AG08395 (cell line): Measurements from ENCODE around the gene CDC42BPB.
"Not testable (repeated sequence)": the region's sequence is repeated elsewhere in the genome, so short reads cannot be mapped to it uniquely, and the experiment has no call there.

ENCODE experiments used
- DNase-seq: peaks from one replicate; pipeline ENCODE4 v3.0.0; 2012; ENCODE audit warnings: mixed read lengths, low spot score

Gene CDC42BPB

DNA sequence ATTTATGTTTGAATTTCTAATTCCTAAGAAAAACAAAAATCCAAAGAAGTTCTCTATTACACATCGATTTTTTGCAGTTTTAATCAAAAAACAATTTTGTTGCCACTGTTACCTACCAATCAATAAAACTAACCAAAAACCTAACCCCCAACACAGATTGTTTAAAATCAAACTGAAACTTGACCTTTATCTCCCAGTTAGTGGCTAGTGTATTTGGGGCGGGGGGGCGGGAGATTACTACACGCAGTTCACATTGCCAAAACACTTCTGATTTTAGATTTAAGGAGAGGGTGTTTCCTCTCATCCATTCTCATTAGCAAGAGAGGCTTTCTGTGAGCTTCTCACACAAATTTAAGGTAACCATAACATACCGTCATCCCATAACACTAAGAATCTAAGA, 6.4 kb downstream of the CDC42BPB start:
- DNase-seq, result no peak

DNA sequence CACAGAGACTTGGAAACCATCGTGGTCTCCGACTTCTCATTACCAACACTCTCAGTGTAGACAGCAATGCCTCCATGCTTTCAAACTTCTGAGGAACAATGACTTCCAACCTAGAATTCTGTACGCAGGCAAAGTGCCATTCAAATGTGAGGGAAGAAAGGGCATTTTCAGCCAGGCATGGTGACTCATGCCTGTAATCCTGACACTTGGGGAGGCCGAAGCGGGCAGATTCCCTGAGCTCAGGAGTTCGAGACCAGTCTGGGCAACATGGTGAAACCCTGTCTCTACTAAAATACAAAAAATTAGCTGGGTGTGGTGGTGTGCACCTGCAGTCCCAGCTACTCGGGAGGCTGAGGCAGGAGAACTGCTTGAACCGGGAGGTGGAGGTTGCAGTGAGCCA, 9.9 kb downstream of the CDC42BPB start:
- not testable (repeated sequence) for DNase-seq

- DNase-seq, result no peak
These were observed 11.9 kb downstream of the CDC42BPB start for GRCh38 chr14:103045371-103045869.

DNA sequence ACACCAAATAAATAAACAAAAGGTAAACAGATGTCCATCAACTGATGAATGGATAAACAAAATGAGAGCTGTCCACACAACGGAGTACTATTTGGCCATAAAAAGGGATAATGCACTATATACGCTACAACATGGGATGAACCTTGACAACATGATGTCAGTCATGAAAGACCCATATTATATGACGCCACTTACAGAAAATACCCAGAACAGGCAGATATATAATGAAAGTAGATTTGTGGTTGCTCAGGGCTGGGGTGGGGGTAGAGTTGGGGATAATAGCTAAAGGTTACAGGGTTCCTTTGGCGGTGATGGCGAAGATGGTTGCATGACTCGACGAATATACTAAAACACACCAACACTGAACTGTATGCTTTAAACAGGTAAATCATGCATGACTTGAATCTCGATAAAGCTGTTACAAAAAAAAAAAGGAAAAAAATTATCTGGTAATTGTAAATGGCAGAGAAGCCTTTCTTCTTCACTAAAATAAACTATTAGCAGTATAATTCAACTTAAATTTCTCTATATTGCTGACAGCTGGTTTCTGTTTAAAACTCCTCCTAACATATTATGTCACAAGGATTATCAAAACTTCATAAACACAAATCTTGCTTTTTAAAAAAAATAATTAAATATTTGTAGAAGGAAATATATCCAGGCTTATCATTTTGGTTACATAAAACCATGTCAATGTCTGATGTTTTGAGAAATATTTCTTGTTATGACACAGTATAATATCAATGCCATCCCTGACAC, 13.9 kb downstream of the CDC42BPB start:
- no peak for DNase-seq

DNA sequence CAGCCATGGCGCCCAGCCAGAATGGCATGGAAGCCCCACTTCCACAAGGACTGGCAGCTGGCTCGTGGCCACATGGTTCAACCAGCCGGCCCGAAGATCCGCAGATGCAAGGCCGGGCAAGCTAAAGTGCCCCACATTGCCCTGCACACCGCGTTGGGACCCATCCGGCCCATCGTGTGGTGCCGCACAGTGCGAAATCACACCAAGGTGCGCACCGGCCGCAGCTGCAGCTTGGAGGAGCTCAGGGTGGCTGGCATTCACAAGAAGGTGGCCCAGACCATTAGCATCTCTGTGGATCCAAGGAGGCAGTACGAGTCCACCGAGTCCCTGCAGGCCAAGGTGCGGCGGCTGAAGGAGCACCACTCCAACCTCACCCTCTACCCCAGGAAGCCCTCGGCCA, 15.9 kb downstream of the CDC42BPB start:
- DNase-seq, result no peak

- DNase-seq, result no peak
These were observed 23.7 kb downstream of the CDC42BPB start for GRCh38 chr14:103033681-103034096.

DNA sequence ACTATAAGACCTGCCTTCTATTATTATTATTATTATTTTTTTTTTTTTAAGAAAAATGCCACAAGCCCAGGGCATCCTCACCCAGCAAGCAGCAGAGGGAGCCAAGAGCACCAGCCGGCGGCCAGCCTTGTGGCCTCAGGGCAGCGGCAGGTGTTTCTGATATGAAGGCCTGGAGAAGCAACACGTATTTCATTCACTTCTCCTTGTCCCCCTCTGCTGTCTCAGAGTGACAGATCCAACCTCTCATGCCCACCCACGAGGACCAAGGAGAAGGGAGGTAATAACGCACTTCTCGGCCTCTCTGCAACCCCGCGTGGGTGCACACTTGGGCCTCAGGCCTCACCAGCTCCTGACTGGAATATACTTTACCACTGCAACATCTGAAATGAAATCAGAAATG, 25.4 kb downstream of the CDC42BPB start:
- no peak for DNase-seq

- DNase-seq, result no peak
These were observed 25.8 kb downstream of the CDC42BPB start for GRCh38 chr14:103031566-103031911.

DNA sequence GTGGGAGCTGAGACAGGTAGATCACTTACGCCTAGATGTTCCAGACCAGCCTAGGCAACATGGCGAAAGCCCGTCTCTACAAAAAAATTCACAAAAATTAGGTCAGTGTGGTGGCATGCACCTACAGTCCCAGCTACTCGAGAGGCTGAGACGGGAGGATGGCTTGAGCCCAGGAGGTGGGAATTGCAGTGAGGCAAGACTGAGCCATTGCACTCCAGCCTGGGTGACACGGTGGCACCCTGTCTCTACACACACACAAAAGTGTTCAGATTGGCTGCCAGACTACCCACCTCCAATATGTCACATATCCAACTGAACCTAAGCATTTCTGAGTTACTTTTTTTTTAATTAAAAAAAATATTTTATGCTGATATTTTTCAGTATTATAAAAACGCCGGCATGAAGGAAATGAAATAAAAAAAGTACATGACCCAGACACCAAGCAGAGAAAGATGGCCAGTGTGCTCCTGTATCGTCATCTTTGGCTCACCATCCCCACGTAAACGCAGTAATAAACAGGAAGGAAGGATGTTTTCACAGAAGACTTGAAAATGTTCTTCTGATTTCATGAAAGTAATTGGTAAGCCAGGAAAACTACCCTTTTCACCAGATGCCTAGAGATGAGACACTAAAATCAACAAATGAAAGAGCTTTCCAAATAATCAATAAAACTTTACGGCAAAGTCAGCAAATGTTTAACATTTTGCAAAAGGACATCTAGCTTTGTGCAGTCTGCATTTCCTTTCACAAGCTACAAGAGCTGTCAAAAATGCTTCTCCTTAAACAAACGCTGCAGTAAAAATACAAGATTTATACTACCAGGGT, 26.4 kb downstream of the CDC42BPB start:
- DNase-seq, result no peak

GRCh38 chr14:103029936-103030335, 27.4 kb downstream of the CDC42BPB start:
- DNase-seq, result no peak

GRCh38 chr14:103028772-103029171, 28.6 kb downstream of the CDC42BPB start:
- DNase-seq, result no peak

GRCh38 chr14:103028161-103028767, 29.1 kb downstream of the CDC42BPB start:
- no peak for DNase-seq

DNA sequence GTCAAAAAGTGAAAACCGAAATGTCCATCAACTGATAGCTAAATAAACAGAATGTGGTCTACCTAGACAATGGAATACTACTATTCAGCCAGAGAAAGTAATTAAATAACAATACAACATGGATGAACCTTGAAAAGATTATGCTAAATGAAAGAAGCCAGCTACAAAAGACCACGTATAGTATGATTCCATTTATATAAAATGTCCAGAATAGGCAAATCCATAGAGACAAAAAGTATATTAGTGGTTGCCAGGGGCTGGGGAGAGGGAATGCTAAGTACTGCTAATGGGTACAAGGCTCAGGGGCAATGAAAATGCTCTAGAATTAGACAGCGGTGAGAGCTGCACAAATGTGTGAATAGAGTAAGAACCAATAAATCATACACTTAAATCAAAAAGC, 29.9 kb downstream of the CDC42BPB start:
- no peak for DNase-seq

DNA sequence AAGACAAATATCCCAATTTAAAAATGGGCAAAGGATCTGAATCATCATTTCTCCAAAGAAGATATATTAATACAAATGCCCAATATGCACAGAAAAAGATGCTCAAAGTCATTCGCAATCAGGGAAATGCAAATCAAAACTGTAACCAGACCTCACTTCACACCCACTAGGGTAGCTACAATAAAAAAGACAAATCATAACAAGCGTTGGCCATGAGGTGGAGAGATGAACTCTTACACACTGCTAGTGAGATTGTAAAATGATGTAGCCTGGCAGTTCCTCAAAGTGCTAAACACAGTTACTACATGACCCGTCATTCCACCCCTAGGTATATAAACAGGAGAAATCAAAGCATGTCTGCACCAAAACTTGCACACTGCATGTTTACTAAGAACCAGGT, 30.4 kb downstream of the CDC42BPB start:
- DNase-seq, result no peak

GRCh38 chr14:103026196-103026595, 31.2 kb downstream of the CDC42BPB start:
- not testable (repeated sequence) for DNase-seq

DNA sequence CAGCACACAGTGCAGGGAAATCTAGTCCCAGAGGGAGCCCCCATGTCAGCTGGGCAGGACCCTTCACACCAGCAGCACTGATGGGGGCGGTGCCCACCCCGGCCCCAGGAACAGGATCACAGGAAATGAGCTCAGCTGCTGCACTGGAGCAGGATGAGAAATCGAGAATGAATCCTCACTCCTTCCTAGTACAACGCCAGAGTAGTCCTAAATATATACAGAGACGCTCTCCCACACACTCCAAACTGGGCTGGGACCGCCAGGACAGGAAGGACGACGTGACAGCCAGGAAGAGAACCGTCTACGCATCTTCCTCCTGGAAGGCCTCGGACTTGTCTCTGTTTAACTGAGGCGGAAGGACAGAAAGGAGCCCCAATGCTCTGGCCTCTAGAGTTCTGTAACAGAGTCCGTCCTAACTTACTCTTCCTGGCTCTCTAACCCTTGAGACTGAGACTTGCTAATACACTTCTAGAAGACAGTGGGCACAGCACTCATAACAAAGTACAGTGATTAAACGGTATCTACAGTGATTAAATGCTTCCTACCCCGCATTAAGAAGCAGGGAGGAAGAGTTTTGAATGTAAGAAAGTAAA, 33.4 kb downstream of the CDC42BPB start:
- peak; percentile 47 for DNase-seq

DNA sequence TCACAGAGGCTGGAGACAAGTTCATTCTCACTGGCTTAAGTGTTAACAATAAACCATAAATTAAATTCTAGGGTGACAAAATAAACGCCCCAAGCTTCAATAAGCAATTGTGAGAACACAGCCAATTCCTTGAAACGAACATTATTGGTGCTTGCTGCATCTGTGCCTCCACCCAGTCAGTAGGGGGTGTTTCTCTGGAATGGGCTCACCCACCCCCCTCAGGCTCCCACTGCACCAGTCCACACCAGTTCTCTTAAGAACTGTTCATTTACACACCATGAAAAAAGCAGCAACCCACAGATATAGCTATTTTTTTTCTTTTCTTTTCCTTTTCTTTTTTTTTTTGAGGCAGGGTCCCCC, 34.7 kb downstream of the CDC42BPB start:
- no peak for DNase-seq

GRCh38 chr14:103022002-103022684, 35.2 kb downstream of the CDC42BPB start:
- DNase-seq, result peak; percentile 7

GRCh38 chr14:103021684-103022001, 35.7 kb downstream of the CDC42BPB start:
- DNase-seq, result no peak

- no peak for DNase-seq
These were observed 36.8 kb downstream of the CDC42BPB start for GRCh38 chr14:103020271-103021170.

DNA sequence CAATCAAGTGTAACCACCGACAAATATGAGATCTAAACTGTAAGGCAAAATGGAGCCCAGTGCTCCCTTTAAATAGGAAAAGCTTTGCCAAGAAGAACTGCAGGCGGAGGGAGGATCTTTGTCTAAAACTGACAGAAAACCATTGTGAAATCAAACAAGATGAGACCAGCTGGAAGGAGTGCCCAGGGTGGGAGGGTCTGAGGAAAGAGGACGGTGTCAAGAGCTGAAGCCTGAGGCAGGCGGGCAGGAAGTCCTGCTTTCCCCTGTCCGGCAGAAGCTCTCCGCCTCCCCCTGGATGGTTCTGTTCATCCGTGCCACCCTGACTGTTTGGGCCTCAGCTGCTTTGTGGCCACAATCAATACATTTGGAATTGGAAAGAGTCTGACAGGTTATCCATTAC, 37.5 kb downstream of the CDC42BPB start:
- DNase-seq, result no peak
